SIG-M5 (cell line): ENCODE measurements around the gene HLA-A.

Experiments used
- DNase-seq: peaks from one replicate; lab custom pipeline; 2025; lab: John Stamatoyannopoulos, UW

HLA-A gene

GRCh38 chr6:29989211-29989610 lies 46.9 kb downstream of the HLA-A start:
- no peak for DNase-seq

GRCh38 chr6:29990931-29991330 lies 48.6 kb downstream of the HLA-A start:
- DNase-seq: no peak

DNA sequence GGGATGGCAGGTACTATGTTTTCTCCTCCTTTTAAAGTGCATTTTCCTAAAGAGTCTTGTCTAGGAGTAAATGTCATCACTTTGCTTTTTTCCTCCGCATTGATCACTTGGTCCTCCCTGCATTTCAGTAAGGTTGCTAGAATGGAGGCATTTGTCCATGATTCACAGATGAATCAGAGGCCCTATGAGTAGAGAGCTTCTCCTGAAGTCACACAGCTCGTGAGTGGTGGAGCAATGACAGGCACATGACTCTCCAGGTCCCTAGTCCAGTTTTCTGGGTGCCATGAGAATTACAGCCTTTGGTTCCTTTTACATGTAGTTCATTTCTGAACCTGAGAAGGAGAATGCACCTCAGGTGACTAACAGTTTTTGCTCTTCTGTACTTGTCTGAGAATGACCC lies 50.5 kb downstream of the HLA-A start:
- DNase-seq: no peak

- DNase-seq: no peak
Measured at GRCh38 chr6:29994826-29995225, 52.5 kb downstream of the HLA-A start.

GRCh38 chr6:29995340-29995777 lies 53.0 kb downstream of the HLA-A start:
- DNase-seq: no peak
